IMR-90 (cell line): ENCODE measurements around the gene TSC2.
"Not testable (repeated sequence)": the region's sequence is repeated elsewhere in the genome, so short reads cannot be mapped to it uniquely, and the experiment has no call there.

Experiments
- BHLHE40 ChIP-seq: fragments of 150-350 bp; IDR thresholded peaks from 2 replicates; pipeline ENCODE4 v1.6.1; 2016; ENCODE audit warnings: mild to moderate bottlenecking, low read depth, low read length
- CEBPB ChIP-seq: IDR thresholded peaks from 2 replicates; pipeline ENCODE4 v1.6.1; 2012; ENCODE audit warnings: low read depth, low read length, improper control_type of control experiment
- CTCF ChIP-seq: conservative IDR thresholded peaks from 2 replicates; pipeline ENCODE4 v1.5.1; 2012; ENCODE audit warnings: mild to moderate bottlenecking, low read depth, low read length, improper control_type of control experiment
- MAFK ChIP-seq: IDR thresholded peaks from 2 replicates; pipeline ENCODE4 v1.6.1; 2012; ENCODE audit warnings: low read depth, low read length, improper control_type of control experiment
- MAZ ChIP-seq: IDR thresholded peaks from 2 replicates; pipeline ENCODE4 v1.6.1; 2012; ENCODE audit warnings: low read depth, mild to moderate bottlenecking, low read length, improper control_type of control experiment, moderate library complexity, borderline replicate concordance
- MXI1 ChIP-seq: IDR thresholded peaks from 2 replicates; pipeline ENCODE4 v1.6.1; 2012; ENCODE audit warnings: low read depth, mild to moderate bottlenecking, low read length, moderate library complexity, borderline replicate concordance
- POLR2A ChIP-seq: IDR thresholded peaks from 2 replicates; pipeline ENCODE4 v1.6.1; 2012; ENCODE audit warnings: mild to moderate bottlenecking, low read depth, low read length
- RAD21 ChIP-seq: IDR thresholded peaks from 2 replicates; pipeline ENCODE4 v1.6.1; 2012; ENCODE audit warnings: low read length, improper control_type of control experiment
- SMC3 ChIP-seq: fragments of 150-350 bp; IDR thresholded peaks from 2 replicates; pipeline ENCODE4 v1.6.1; 2016; ENCODE audit warnings: low read depth, mild to moderate bottlenecking, antibody characterized with exemption, low read length, moderate library complexity
- USF2 ChIP-seq: fragments of 150-350 bp; IDR thresholded peaks from 2 replicates; pipeline ENCODE4 v1.6.1; 2017; ENCODE audit warnings: mild to moderate bottlenecking, antibody characterized with exemption, low read length, low read depth

GRCh38 chr16:2129890-2130447, 82.2 kb downstream of the TSC2 start:
- not testable (repeated sequence) for TF ChIP-seq POLR2A, CTCF, CEBPB, MAFK, MXI1, RAD21, USF2, MAZ, BHLHE40, SMC3
